Epidermal melanocyte (primary cell): ENCODE data around the gene TNFAIP8L2.
"Not testable (repeated sequence)": the region's sequence is repeated elsewhere in the genome, so short reads cannot be mapped to it uniquely, and the experiment has no call there.

ENCODE experiments used
- DNase-seq: peaks from one replicate; pipeline ENCODE4 v3.0.0; 2011; ENCODE audit warnings: low spot score; ENCODE audit not compliant: insufficient read length

TNFAIP8L2 gene

GRCh38 chr1:151188667-151189066 lies 32.2 kb downstream of the TNFAIP8L2 start:
- DNase-seq = not testable (repeated sequence)

- DNase-seq = peak; percentile 87
These were observed 33.4 kb downstream of the TNFAIP8L2 start, which contains the start of gene VPS72 for GRCh38 chr1:151189637-151190445. TSS of gene VPS72 (minus strand) at chr1:151190197. CDS start at chr1:151190121, 76 bp downstream.

GRCh38 chr1:151192047-151192446 lies 35.6 kb downstream of the TNFAIP8L2 start:
- DNase-seq = no peak

- DNase-seq = no peak
These were observed 36.9 kb downstream of the TNFAIP8L2 start for GRCh38 chr1:151193304-151193703.

- DNase-seq = no peak
These were observed 37.4 kb downstream of the TNFAIP8L2 start for GRCh38 chr1:151193856-151194255.

GRCh38 chr1:151194894-151195594 lies 38.6 kb downstream of the TNFAIP8L2 start:
- not testable (repeated sequence) for DNase-seq

DNA sequence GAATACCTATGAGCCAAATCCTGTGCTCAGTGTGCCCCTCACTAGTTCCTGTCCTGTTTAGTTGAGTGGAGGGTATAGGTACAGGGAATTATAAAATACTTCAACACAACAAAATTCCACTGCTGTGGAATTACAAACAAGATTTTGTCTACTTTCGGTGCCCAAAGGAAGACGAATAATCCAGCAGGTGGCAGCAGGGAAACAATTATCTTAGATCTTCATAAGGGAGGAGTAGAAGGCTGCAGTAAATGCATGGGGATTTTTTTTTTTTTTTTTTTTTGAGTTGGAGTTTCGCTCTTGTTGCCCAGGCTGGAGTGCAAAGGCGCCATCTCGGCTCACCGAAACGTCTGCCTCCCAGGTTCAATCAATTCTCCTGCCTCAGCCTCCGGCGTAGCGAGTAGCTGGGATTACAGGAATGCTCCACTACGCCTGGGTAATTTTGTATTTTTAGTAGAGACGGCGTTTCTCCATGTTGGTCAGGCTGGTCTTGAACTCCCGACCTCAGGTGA lies 39.9 kb downstream of the TNFAIP8L2 start:
- DNase-seq = no peak

- no peak for DNase-seq
These were observed 41.4 kb downstream of the TNFAIP8L2 start for GRCh38 chr1:151197863-151198253.

DNA sequence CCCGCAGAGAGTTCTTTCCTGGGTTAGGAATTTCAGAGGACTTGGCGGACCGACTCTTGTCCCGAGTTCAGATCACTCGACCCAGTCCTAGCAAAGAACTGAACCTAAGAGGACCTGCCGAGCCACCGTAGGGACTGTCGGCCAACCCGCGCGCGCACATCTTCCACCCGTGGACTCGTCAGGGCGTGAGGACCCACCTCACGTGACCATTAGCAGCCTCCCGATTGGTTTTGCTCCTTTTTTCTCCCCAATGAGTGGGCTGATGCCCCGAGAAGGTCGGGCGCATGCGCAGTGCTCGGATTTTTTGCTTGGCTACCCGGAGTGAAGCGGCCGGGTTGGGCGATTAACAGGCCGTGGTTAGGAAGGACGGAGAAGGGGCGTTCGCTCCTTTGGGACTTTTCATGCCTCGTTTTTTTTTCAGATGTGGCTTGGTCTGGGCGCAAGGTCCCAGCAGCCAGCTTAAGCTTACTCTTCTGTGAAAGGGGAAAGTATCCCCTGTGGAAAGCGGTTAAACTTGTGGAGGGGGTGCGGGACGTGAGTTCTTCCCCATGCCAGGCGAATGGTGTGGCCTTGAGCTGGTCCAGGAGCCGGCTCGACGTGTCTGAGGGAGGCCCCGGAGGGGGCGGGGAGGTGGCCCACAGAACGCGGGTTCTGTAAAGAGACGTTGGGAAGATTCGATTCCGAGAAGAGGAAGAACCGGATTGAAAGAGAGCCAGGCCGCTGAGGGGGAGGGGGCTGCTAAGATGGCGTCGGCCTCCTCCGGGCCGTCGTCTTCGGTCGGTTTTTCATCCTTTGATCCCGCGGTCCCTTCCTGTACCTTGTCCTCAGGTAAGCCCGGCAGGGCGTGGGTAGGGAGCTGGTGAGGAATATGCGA lies 42.0 kb downstream of the TNFAIP8L2 start, which contains the start of gene PIP5K1A:
PIP5K1A (plus strand) TSS at position 299 of the 874 bp plus-strand sequence; CDS start at position 744, 445 bp downstream.
- peak; percentile 97 for DNase-seq

DNA sequence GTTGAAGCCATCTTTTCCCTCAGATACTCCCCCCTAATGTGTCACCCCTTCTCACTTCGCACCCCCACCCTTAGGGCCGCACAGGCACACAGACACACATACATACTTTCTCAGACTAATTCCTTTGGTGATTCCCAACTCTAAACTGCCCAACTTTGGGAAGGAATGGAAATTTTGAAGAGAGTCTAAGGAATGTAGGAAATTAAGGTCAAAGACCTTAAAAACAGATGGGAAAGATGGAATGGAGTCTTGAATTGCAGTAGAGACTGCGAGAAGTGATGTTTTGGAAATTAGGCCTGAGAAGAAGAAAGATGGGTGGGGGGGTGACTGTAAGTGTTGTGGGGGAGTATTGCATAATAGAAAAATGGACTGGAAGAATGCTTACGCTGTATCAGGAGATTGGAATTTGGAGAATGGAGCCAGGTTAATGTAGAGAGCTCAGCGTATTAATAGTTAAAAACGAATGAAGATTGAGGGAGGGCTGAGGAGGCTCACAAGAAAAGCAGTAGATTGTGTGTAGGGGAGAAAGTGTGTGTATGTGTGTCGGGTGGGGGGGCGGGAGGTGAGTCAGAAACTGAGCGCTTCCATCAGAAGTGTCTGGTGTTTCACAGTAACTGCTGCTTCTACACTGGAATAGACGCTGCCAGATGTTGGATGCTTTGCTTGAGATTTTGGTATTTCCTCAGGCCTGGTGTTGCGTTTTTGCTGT lies 43.6 kb downstream of the TNFAIP8L2 start:
- DNase-seq = peak; percentile 46

DNA sequence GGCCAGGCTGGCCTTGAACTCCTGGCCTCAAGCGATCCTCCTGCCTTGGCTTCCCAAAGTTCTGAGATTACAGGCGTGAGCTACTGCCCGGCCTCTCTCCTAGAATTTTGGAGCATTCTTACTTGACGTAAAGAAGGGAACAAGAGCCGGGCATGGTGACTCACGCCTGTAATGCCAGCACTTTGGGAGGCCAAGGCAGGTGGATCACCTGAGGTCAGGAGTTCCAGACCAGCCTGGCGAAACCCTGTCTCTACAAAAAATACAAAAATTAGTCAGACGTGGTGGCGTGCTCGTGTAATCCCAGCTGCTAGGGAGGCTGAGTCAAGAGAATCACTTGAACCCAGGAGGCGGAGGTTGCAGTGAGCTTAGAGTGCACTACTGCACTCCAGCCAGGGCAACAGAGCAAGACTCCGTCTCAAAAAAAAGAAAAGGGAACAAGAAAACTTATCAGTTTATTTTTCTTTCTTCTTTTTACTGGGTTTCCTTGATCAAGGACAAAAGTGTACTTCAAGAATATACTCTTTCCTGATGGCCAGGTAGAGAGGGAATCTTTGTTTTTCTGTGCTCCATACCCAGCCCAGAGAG lies 49.0 kb downstream of the TNFAIP8L2 start:
- not testable (repeated sequence) for DNase-seq
